HG03354 (cell line): Measurements from ENCODE around the gene EML1.

Source experiments
- ATAC-seq: cut with Tn5 transposase; IDR thresholded peaks from one replicate; pipeline ENCODE4 v1.9.1; 2021; ENCODE audit warnings: mild to moderate bottlenecking; ENCODE audit not compliant: unreplicated experiment, poor library complexity, severe bottlenecking

Gene EML1

DNA sequence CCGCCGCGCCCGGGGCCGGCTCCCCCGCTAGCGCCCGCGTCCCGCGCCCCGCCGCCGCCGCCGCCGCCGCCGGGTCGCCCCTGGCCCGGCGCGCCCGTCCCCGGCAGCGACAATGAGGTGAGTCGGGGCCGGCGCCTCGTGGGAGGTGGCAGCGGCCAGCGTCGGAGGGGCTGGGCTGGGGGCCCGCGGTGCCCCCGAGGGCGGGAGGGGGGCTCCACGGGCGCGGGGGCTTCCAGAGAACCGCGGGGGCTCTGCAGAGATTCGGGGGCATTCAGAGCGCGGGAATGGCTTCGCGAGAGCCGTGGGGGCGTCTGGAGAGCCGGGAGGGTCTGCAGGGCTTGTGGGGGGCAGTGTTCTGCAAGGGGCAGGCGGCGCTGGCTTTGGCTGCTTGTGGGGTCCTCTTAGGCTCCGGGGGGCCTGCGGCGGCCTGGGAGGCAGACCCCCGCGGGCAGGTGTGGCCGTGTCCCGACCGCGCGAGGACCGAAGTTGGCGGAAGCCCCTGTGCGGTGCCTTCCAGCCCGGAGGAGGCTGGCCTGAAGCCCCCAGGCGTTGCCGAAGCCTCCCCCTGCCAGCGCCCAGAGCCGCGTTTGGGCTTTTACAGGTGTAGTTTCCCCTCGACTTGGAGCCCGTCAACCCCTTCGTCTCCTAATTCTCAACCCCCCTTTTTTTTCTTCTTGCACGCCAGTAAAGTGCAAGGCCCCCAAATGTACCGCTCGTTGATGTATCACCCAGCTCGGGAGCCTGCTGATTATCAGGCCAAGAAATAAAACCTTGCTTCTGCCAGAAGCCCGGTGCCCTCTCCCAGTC lies 178.9 kb downstream of the EML1 start:
- ATAC-seq = peak; percentile 34

DNA sequence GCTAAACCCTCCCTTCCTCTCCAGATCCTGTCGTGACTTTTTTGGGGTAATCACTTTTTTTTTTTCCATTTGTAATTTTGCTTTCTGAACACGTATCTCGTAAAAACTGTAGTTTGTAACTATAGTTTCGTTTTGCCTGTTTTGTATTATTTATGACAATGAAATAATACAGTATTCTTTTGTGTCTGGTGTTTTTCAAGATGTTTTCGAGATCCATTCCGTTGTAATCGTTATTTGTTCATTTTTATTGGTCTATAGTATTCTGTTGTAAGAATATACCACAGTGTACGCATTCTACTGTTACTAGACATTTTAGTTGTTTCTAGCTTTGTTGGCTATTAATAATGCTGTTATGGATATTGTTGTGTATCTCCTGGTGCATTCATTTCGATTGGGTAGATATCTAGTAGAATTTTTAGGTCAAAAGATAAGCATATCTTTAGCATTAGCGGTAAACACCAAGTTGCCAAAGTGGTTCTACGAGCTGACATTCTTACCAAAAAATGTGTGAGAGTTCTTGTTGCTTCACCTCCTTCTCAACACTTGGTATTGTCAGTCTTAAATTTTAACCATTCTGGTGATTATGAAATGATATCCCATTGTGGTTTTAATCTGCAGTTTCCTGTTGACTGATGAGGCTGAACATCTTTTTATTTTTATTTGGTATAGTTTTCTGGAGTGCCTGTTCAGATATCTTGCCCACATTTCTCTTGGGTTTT lies 179.7 kb downstream of the EML1 start:
- no peak for ATAC-seq

DNA sequence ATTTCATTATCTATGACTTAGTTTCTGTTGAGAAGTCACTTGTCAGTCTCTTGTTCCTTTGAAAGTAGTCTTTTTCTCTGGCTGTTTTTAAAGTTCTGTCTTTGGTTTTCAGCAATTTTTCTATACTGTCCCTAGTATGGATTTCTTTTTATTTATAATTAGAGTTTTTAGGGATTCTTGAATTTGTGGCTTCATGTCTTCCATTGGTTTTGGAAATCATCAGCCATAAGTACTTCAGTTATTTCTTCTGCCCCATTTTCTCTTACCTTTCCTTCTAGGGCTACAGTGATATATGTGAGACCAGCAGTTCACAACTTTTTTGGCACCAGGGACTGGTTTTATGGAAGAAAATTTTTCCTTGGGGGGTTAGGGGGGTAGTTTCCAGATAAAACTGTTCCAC lies 182.0 kb downstream of the EML1 start:
- ATAC-seq = no peak

DNA sequence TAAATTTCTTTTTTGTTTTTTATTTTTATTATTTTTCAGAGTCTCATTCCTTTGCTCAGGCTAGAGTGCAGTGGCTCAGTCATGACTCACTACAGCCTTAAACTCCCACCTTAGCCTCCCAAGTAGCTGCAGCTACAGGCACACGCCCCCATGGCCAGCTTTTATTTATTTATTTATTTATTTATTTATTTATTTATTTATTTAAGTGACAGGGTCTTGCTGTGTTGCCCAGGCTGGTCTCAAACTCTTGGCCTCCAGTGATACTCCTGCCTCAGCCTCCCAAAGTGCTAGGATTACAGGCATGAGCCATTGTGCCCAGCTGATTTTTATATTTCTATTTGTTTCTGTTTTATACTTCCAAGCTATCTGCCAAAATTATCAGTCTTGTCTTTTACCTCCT lies 182.8 kb downstream of the EML1 start:
- no peak for ATAC-seq

DNA sequence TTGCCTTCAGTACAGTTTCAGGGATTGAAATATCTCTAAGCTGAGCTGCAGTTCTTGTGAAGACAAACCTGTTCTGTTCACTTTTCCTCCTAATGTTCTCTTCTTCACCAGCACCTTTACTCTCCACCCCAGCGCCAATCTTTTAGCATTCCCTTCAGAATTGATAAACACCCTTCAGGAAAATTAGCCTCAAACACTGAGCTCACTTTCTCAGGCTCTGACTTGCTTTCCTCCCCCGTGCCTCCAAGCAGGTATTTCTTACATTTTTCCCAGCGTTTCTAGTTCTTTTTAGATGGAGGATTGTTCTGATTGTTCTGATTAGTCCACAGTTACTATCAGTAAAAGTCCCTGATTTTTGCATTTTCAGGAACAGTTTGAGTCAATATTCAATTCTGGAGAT lies 183.5 kb downstream of the EML1 start:
- ATAC-seq = no peak

DNA sequence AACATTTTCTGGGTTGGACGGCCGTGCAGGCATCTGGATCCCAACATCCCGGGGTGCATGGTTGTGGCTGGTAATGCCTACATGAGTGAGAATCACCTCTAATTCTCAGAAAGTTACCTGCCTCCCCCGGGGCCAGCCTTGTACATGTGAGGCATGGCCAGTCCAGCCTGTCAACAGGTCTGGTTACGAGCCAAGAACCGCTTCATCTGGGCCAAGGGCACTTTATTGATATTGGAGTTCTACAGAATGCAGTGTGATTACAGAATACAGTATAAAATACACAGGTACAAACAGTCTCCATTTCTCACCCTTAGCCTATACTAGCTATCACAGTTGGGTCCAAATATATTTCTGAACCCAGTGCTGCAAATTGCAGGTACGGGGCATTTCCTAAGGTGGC lies 187.1 kb downstream of the EML1 start:
- no peak for ATAC-seq

DNA sequence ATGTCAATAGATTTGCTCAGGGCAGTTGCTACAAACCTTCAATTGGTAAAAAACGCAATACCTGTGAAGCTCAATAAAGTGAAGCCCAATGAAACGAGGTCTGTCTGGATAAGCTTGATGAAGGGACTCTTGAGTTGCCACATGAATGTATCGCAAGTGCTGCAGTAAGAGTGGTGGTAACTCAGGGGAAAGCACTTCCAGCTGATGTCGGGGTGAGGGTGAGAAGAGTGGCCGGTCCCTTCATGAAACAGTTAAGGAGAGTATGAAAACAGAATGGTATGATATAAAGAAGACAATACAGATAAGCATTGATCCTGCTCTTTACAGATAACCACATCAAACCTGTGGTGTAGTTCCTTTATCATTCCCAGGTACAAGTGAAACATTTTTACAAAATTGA lies 188.6 kb downstream of the EML1 start:
- ATAC-seq = no peak

DNA sequence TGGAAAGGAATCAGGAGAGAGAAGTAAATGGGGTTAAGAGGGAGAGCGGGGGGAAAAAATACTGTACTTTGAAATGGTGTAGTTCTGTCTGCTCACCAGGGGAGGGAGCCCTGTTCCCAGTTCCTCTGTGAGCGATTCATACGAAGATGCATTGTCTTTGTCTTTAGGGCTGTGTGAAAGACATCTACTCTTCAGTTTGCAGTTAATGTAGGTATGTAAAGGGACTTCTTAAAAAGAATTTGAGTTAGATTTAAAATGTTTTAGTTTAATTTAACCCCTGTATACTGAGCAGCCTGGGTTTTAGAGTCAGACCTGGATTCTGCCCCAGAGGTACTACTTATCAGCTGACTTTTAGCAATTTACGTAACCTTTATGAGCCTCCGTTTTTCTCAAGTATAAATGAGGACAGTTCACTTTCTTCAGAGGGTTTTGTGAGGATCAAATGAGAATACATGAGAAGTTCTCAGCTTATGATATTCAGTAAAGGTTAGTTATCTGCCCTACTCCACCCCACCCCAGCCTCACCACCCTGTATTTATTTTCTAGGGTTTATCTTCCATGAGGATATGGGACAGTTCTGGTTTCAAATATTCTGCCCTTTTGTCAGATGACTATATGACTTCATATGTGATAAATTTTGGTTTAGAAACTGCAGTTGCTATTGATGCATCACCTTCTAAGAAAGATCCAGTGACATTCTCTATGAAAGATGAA lies 189.5 kb downstream of the EML1 start:
- peak; percentile 84 for ATAC-seq

DNA sequence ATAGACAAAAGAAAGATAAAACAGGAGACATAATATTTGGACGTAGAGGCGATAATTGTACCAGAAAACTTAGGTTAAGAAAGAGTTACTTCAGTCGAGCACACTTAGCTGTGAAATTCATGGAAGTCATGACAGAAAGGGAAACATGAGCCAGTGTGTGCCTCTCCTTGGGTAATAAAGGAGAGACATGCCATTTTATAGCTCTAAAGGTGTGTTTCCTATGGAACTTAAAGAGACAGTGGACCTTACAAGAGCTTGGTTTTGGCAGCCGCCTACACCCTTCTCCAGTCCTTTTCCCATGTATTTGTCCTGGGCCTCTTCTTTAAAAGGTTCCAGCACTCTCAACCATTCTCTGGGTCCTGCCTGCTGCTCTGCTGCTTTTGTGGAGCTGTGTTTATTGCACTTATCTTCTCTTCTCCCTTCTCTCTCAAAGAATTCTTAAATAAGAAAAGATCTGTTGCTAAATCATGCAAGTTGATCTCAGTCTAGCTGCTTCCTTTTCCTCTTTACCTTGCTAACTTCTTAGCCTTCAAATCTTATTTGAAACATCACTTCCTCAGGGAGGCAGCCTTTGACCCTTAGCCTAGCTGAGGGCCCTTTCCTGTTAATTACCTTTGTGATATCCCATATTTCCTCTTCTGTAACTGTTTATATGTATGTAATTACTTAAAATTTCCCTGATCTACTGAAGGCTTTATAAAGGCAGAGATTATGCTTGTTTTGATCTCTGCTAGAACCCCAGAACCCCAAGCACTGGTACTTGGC lies 190.2 kb downstream of the EML1 start:
- no peak for ATAC-seq

DNA sequence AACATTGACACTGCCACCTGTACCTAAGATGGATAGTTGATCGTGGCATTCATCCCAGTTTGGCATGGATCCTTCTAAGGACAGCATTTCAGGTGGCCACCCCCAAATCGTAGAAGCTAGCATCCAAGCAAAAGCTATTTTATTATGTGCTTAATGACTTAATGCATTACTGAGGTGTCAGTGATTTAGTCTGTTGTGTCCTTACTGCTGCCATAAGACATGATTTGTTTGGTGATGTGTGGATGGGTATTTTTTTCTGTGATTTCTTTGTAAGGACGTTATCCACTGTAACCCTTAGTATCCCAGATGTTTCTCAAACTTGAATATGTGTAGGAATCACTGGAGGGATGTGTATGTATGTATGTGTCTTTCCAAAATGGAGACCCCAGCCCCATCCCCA lies 190.8 kb downstream of the EML1 start:
- ATAC-seq = no peak

DNA sequence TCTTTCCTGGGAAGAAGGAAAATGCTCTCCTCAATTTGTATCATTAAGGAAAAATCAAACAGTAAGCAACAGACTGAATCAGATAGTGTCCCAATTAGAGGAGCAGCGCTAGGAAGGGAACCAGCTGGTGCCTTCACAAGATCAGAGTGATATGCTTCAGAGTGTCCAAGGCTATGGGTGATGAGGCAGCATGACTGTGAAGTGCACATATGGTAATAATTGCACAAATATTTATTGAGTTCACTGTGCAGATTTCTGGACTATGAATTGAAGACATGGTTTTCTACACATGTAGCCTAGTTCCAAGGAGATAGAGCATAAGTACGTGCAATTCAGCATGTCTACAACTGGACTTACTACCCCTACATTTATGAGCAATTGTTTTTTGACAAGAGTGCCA lies 193.2 kb downstream of the EML1 start:
- ATAC-seq = no peak

DNA sequence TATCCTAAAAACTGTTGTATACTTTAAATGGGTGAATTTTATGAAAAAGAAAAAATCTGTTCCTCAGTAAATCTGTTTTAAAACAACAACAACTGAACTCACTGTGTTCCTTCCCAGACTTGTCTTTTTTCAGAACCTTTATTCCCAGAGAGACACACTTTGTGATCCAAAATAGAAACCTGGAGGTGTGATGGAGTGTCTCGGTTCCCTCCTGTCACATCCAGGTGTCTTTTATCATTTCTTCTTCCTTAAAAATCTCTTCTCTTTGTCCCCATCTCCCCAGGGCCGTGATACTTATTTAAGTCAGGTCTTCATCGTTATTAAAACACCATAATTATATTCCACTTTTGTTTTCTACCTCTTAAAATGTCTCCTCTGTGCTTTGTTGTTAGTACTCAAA lies 195.8 kb downstream of the EML1 start:
- no peak for ATAC-seq

DNA sequence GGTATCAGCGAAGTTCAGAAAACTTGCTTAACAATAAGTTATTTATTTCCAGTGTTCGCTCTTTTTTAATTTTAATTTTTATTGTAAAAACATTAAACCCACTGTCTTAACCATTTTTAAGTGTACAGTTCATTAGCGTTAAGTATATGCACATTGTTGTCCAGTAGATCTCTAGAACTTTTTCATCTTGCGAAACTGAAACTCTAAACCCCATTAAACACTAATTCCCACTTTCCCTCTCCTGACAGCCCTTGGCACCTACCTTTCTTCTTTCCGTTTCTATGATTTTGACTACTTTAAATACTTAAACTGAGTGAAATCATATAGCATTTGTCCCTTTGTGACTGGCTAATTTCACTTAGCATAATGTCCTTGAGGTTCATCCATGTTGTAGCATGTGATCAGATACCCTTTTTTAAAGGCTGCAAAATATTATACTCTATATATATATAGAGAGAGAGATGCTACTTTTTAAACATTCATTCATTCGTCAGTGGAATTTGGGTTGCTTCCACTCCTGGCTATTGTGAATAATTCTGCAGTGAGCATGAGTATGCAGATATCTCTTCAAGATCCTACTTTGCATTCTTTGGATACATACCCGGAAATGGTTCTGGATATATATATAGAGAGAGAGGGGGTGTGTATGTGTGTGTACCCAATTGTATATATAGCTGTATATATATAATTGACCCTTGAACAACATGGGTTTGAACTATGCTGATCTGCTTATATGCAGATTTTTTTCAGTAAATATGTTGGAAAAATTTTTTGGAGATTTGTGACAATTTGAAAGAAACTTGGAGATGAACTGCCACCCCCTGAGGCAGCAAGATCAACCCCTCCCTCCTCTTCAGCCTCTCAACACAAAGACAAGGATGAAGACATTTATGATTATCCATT lies 197.3 kb downstream of the EML1 start:
- no peak for ATAC-seq

DNA sequence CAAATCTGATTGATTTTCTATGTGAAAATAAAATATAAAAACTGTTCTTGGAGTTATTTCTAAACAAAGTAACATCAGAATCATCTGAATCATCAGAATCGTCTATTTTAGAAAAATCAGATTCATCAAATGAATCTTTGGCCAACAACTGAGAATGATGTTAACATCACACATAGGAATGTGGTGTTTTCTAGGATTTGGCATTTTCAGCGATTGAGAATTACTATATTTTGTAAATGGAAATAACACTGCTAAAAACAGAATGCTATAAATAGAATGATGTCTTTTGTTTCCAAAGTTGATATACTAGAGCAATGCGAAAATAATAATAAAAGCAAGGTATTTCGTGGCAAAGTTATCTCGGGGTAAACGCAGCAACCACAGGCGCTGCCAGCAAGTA lies 198.1 kb downstream of the EML1 start:
- ATAC-seq = no peak
